Measurements from ENCODE around the gene CIAO3.
A peak's percentile ranks its signal among the peaks of the same experiment; 100 is the strongest.

The CIAO3 gene

GRCh38 chr16:706189-707061, 34.4 kb downstream of the CIAO3 start:
- no peak for TF ChIP-seq CTCF (IDR thresholded peaks at IDR 0.05)
- peak overlapping the region; percentile 90 for H3K27ac ChIP-seq

- TF ChIP-seq CTCF (IDR thresholded peaks at IDR 0.05) (no peak), ZFX (IDR thresholded peaks at IDR 0.05; ENCODE audit: borderline replicate concordance) (no peak)
- peak within 1 kb of the TSS; percentile 90 for H3K27ac ChIP-seq
Measured at GRCh38 chr16:705431-706188, 35.2 kb downstream of the CIAO3 start, which contains the start of gene FBXL16. Gene FBXL16 (minus strand): TSS chr16:705801. CDS start chr16:697405, 8,396 bp downstream.

GRCh38 chr16:704552-705380, 36.0 kb downstream of the CIAO3 start:
- H3K27ac ChIP-seq = peak overlapping the region; percentile 90
- TF ChIP-seq CTCF (IDR thresholded peaks at IDR 0.05) (0 out of 2 replicates have a peak, but pooled peaks have one; percentile 9), ZFX (IDR thresholded peaks at IDR 0.05; ENCODE audit: borderline replicate concordance) (no peak)

- TF ChIP-seq CTCF (IDR thresholded peaks at IDR 0.05) (no peak), ZFX (IDR thresholded peaks at IDR 0.05; ENCODE audit: borderline replicate concordance) (no peak)
- peak overlapping the region; percentile 90 for H3K27ac ChIP-seq
Measured at GRCh38 chr16:704047-704446, 36.8 kb downstream of the CIAO3 start.

GRCh38 chr16:703406-703805, 37.4 kb downstream of the CIAO3 start:
- peak overlapping the region; percentile 90 for H3K27ac ChIP-seq
- no peak for TF ChIP-seq CTCF (IDR thresholded peaks at IDR 0.05)
- TF ChIP-seq ZFX (IDR thresholded peaks at IDR 0.05; ENCODE audit: borderline replicate concordance) = no peak

GRCh38 chr16:702341-702740, 38.5 kb downstream of the CIAO3 start:
- no peak for TF ChIP-seq CTCF (IDR thresholded peaks at IDR 0.05)
- no peak for TF ChIP-seq ZFX (IDR thresholded peaks at IDR 0.05; ENCODE audit: borderline replicate concordance)
- peak overlapping the region; percentile 90; the same call in 1 of the 2 replicates for H3K27ac ChIP-seq

Data from 22Rv1 (cell line).